Measurements from ENCODE around the gene MTIF3.
"Not testable (repeated sequence)": the region's sequence is repeated elsewhere in the genome, so short reads cannot be mapped to it uniquely, and the experiment has no call there.

Gene MTIF3

GRCh38 chr13:27411341-27411740 lies 39.0 kb downstream of the MTIF3 start:
- DNase-seq = no peak

GRCh38 chr13:27409013-27409412 lies 41.4 kb downstream of the MTIF3 start:
- no peak for DNase-seq

DNA sequence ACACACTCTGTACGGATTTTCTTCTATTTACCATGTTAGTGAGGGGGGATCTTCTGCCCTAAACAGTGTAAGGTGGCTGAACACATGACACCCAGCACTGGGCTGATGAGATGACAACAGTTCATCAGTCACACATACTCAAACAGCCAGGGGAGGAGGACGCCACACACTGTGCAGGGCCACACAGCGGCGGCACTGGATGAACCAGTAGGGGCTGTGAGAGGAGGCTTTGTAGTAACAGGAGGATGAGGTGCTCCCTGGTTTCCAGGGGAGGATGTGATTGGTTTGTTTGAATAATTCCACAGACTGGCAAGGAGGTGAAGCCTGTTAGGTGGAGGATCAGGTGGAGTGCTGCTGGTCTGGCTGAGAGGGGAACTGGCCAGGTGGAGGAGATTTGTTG lies 42.3 kb downstream of the MTIF3 start:
- DNase-seq = no peak

DNA sequence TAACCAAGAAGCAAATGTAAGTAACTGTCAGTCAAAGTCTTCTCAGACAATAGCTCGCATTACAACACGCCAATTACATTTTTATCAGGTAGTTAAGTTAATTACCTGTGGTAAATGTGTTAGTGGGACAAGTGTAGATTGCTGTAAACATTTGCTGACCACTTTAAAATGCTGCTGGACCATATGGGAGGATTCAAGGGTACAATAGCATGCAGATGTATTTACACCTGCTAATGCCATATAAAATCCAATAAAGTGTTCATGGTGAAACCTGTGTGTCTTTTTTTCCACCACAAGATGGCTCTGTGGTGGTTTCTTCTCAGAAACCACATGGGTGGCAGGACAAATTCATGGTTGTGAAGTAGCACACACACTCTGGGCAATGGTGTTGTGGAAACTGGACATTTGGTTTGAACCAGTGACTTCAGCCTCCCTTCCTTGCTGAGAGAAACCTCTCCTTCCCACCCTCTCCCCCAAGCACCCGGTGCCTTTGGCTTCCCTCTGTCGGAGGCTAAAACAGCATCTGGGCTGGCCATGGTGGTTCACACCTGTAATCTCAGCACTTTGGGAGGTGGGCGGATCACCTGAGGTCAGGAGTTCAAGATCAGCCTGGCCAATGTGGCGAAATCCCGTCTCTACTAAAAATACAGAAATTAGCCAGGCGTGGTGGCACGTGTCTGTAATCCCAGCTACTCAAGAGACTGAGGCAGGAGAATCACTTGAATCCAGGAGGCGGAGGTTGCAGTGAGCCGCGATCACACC lies 44.0 kb downstream of the MTIF3 start:
- peak; percentile 37 to 70 for DNase-seq

- peak; percentile 12 to 28 for DNase-seq
Observed at GRCh38 chr13:27405546-27406134, 44.7 kb downstream of the MTIF3 start.

DNA sequence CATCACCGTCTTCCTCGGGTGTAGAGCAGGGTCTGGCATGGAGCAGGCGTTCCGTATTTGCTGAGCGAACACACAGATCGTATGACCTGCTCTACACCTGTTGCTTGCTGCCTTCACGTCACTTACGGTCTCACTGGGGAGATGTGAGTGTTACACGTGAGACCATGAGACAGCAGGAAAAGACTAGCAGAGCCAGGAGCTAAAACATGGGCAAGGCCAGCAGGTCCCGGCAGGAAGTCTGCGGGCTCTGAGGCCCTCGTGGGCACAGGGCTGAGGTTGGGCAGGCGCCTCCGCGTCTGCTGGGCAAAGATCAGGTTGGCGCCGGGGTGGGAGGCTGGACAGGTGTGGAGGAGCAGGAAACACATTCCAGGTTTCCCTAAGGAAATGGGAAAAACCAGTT lies 45.7 kb downstream of the MTIF3 start:
- no peak for DNase-seq

DNA sequence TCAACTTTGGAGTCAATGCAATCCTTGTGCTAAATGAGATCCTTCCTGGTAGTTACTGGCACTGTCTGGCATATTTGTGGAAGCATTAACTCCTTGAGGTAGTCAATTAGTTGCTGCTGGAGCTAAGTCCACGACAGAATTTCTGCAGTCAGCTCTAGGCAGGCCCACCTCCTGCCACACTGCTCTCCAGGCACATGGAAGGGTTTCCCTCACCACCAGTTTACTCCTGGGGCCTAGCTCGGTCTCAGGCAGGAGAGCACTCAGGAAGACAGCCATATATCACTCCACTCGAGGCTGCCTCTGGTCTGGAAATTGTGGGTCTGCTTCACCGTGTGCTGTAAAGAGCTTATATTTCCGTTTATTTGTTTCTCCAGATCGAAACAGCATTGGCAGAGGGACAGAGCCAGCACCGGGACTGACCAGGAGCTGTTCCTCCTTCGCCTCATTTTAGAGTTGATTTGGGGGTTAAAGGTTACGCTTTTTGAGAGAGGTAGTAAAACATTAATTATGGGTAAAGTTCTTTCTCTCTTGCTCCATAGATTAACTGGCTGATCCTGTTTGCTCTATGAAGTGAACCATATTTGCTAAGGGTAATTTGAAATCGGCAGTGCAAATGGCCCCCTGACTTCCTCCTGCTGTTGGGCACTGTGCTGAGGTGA lies 46.5 kb downstream of the MTIF3 start:
- DNase-seq = no peak

GRCh38 chr13:27403203-27403678 lies 47.1 kb downstream of the MTIF3 start:
- no peak for DNase-seq

DNA sequence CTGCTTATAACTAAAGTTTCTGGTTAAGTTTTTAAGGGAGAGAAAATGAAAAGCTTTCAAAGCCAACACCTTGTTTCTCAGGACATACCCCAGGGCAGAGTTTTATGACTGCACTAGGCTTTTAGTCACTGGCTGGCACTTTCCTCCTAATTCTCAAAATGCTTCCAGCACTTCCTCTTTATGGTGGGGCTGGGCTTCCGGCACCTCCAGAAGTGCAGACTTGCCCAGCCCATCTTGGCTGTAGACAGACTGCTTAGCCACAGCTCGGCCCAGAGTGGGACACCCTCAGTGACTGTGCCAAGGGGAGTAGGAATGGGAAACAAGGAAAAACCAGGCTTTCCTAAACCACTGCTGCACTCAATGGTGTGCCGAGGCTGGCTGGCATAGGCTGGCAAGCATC lies 49.2 kb downstream of the MTIF3 start:
- DNase-seq = no peak

DNA sequence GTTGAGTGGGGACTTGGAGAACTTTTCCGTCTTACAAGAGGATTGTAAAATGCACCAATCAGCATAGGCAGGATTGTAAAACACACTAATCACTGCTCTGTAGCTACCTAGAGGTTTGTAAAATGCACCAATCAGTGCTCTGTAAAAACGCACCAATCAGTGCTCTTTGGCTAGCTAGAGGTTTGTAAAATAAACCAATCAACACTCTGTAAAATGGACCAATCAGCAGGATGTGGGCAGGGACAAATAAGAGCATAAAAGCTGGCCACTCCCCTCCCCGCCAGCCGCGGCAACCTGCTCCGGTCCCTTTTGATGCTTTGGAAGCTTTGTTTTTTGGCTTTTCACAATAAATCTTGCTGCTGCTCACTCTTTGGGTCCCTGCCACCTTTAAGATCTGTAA lies 50.0 kb downstream of the MTIF3 start:
- DNase-seq = not testable (repeated sequence)

GRCh38 chr13:27398360-27398759 lies 52.0 kb downstream of the MTIF3 start:
- no peak for DNase-seq

GRCh38 chr13:27396252-27396846 lies 54.0 kb downstream of the MTIF3 start:
- no peak for DNase-seq

DNA sequence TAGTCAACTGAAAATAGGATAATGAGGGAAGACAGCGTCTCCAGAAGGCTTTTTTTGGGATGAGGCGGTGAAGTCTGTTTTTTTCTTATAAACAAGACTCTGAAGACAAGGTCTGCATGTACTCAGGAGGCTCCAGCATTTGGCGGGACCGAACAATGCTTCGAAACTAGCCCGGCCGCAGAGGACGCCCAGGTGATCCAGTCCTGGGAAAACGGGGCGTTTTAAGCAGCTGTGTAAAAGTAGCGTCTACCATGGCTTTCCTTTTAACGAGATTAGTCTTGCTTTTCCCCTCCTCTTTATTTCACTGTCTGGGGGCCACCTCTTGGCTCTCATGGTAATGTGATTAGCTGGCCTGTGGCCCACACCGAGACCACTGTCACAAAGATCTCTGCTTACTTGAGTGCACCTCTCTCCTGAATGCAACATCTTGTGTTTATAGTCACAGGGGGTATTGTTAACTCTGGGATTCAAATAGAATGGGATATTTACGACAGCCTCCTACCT lies 55.3 kb downstream of the MTIF3 start:
- DNase-seq = no peak

GRCh38 chr13:27393101-27393500 lies 57.3 kb downstream of the MTIF3 start:
- DNase-seq = no peak

GRCh38 chr13:27391471-27391870 lies 58.9 kb downstream of the MTIF3 start:
- no peak for DNase-seq

- DNase-seq = no peak
Observed at GRCh38 chr13:27389891-27390290, 60.5 kb downstream of the MTIF3 start.

DNA sequence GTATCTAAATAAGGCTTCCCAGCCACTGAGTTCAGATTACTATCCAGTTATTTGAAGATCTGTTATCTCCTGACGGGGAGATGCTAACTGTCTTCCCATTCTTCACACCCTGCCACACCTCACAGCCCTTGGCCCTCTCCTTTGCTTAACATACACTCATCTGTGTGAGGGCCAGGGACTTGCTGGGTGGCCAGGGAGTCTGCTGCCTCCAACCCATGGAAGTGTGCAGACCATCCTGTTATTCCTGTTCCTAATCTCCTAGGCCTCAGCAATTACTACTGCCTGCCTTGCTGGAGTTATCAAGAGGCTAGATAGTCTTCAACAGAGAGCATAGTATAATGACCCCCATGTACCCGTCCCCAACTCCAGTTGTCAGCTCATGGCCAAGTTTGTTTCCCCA lies 62.1 kb downstream of the MTIF3 start:
- no peak for DNase-seq
